ENCODE results near the gene MS4A14.
"Not testable (repeated sequence)": the region's sequence is repeated elsewhere in the genome, so short reads cannot be mapped to it uniquely, and the experiment has no call there.

MS4A14 gene

DNA sequence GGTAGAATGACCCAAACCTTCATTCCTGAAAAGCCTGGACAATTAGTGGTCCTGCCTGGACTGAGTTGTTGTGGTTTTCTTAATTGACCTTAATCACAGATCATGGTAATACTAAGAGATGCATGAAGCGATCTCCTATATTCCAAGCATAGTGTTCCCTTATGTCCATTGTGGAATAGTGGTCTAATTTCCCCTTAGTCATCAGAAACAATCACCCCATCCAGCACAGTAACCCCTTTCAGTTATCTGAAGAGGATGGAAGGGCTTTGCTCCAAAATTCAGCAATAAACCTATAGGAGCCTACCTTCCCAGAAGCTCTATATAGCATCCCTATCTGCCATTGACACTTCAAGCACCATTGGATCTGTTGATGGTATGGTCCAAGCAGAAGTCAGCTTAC is 26.4 kb downstream of the MS4A14 start:
- DNase-seq (ENCODE audit: insufficient read length, low spot score) (no peak), FAIRE-seq (no peak)
- TF ChIP-seq POLR2AphosphoS5 (IDR thresholded peaks at IDR 0.05; ENCODE audit: low read depth, low read length), result no peak
- TF ChIP-seq SPI1 (IDR thresholded peaks at IDR 0.05; ENCODE audit: low read depth, low read length), result no peak
- no peak for TF ChIP-seq PAX5 (IDR thresholded peaks at IDR 0.05; ENCODE audit: insufficient read depth, low read length, severe bottlenecking)

- FAIRE-seq, result no peak
- TF ChIP-seq POLR2AphosphoS5 (IDR thresholded peaks at IDR 0.05; ENCODE audit: low read depth, low read length), result no peak
- no peak for TF ChIP-seq SPI1 (IDR thresholded peaks at IDR 0.05; ENCODE audit: low read depth, low read length)
- no peak for TF ChIP-seq POU2F2 (IDR thresholded peaks at IDR 0.05; ENCODE audit: low read depth, low read length)
- no peak for TF ChIP-seq TAF1 (IDR thresholded peaks at IDR 0.05; ENCODE audit: low read depth, low read length)
- TF ChIP-seq PAX5 (IDR thresholded peaks at IDR 0.05; ENCODE audit: insufficient read depth, low read length, severe bottlenecking), result no peak
- TF ChIP-seq POLR2A (IDR thresholded peaks at IDR 0.05; ENCODE audit: low read depth, low read length), result no peak
- no peak for DNase-seq (ENCODE audit: insufficient read length, low spot score)
Observed at GRCh38 chr11:60428517-60428916, 32.3 kb downstream of the MS4A14 start.

DNA sequence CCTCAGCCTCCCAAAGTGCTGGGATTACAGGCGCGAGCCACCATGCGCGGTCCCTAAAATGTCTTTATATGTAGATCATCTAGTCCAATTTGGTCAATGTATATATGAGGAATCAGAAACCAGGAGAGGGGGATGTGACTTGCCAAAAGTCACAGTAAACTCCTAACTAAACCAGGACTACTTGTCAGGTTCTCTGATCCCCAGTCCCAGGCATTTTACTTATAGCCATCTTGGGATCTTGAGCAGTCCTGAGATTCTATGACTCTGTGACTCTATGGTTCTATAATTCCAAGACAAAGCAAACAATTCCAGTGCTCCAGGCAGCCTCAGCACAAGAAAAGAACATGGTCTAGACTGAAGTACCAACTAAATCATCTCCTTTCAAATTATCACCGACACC is 33.0 kb downstream of the MS4A14 start, which contains the start of gene MS4A5:
Gene MS4A5, plus strand, starts transcription at position 301 of the 400 bp plus-strand sequence. CDS start 103 bp downstream, outside the sequence.
- DNase-seq (ENCODE audit: insufficient read length, low spot score) (no peak), FAIRE-seq (no peak)
- TF ChIP-seq PAX5 (IDR thresholded peaks at IDR 0.05; ENCODE audit: insufficient read depth, low read length, severe bottlenecking), result no peak
- no peak for TF ChIP-seq TAF1 (IDR thresholded peaks at IDR 0.05; ENCODE audit: low read depth, low read length)
- no peak for TF ChIP-seq POU2F2 (IDR thresholded peaks at IDR 0.05; ENCODE audit: low read depth, low read length)
- TF ChIP-seq POLR2A (IDR thresholded peaks at IDR 0.05; ENCODE audit: low read depth, low read length), result no peak
- no peak for TF ChIP-seq SPI1 (IDR thresholded peaks at IDR 0.05; ENCODE audit: low read depth, low read length)
- TF ChIP-seq POLR2AphosphoS5 (IDR thresholded peaks at IDR 0.05; ENCODE audit: low read depth, low read length), result no peak

DNA sequence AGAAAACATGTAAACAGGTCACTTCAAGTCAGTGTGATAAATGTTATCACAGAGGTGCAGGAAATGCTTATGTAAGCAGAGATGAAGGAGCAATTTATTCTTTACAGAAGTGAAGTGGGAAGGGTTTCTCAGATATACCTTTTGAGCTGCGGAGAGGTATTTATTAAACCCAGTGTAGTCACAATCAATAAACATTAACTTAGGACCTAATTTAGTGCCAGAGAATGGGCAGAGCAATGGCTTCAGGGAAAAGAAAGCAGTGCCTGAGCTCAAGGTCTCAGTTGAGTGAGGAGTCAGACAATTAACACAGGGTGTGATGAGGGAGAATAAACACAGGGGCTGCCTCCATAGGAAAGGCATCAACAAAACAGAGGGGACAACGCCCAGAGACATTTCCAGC is 35.0 kb downstream of the MS4A14 start:
- TF ChIP-seq PAX5 (IDR thresholded peaks at IDR 0.05; ENCODE audit: insufficient read depth, low read length, severe bottlenecking) (no peak), TAF1 (IDR thresholded peaks at IDR 0.05; ENCODE audit: low read depth, low read length) (no peak), SPI1 (IDR thresholded peaks at IDR 0.05; ENCODE audit: low read depth, low read length) (no peak), POU2F2 (IDR thresholded peaks at IDR 0.05; ENCODE audit: low read depth, low read length) (no peak), POLR2AphosphoS5 (IDR thresholded peaks at IDR 0.05; ENCODE audit: low read depth, low read length) (no peak), POLR2A (IDR thresholded peaks at IDR 0.05; ENCODE audit: low read depth, low read length) (no peak)
- no peak for DNase-seq (ENCODE audit: insufficient read length, low spot score)
- FAIRE-seq, result no peak

DNA sequence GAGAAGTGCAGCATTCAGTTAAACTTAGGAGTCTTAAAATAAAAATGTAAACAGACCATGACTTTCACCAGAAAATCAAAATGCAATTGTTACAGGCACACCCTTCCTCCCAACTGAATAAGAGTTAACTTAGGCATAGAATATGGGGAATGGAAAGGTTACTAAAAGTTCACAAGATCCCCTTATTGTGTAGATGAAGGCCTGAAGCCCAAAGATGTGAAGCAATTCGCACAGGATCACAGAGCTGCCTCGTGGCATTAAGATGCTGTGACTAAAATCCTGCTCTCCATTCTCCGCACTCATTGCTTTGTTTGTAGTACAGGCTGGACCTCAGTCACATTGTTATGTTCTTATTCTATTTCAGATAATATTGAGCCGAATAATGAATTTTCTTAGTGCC is 37.1 kb downstream of the MS4A14 start:
- FAIRE-seq (peak; percentile 23), DNase-seq (ENCODE audit: insufficient read length, low spot score) (no peak)
- TF ChIP-seq POLR2A (IDR thresholded peaks at IDR 0.05; ENCODE audit: low read depth, low read length) (no peak), TAF1 (IDR thresholded peaks at IDR 0.05; ENCODE audit: low read depth, low read length) (no peak), PAX5 (IDR thresholded peaks at IDR 0.05; ENCODE audit: insufficient read depth, low read length, severe bottlenecking) (no peak), POU2F2 (IDR thresholded peaks at IDR 0.05; ENCODE audit: low read depth, low read length) (no peak), SPI1 (IDR thresholded peaks at IDR 0.05; ENCODE audit: low read depth, low read length) (no peak), POLR2AphosphoS5 (IDR thresholded peaks at IDR 0.05; ENCODE audit: low read depth, low read length) (no peak)

- peak; percentile 95 for FAIRE-seq
- DNase-seq (ENCODE audit: insufficient read length, low spot score), result no peak
- TF ChIP-seq TAF1 (IDR thresholded peaks at IDR 0.05; ENCODE audit: low read depth, low read length) (no peak), PAX5 (IDR thresholded peaks at IDR 0.05; ENCODE audit: insufficient read depth, low read length, severe bottlenecking) (no peak), POU2F2 (IDR thresholded peaks at IDR 0.05; ENCODE audit: low read depth, low read length) (no peak), POLR2AphosphoS5 (IDR thresholded peaks at IDR 0.05; ENCODE audit: low read depth, low read length) (no peak)
Observed at GRCh38 chr11:60447070-60447469, 50.8 kb downstream of the MS4A14 start.

DNA sequence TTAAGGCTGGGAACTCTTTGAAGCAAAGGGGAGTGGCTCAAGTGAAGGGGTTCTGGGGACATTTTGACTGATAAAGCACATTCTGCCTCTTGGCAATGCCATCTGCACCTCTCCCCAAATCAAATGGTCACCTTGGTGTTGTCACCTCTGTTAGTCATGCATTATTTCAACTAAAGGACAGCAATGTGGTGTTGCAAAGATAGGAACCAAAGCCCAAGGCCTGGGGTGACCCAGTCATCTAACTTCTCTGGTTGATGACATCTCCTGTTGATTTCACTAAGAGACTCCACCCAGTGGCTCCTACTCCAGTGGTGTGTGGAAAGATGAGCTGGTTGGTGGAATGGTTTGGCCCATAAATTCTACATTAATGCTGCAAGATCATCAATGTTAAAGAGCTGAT is 51.6 kb downstream of the MS4A14 start:
- DNase-seq (ENCODE audit: insufficient read length, low spot score) (no peak), FAIRE-seq (peak; percentile 58)
- TF ChIP-seq TAF1 (IDR thresholded peaks at IDR 0.05; ENCODE audit: low read depth, low read length), result no peak
- TF ChIP-seq POLR2A (IDR thresholded peaks at IDR 0.05; ENCODE audit: low read depth, low read length), result no peak
- TF ChIP-seq POU2F2 (IDR thresholded peaks at IDR 0.05; ENCODE audit: low read depth, low read length), result no peak
- no peak for TF ChIP-seq SPI1 (IDR thresholded peaks at IDR 0.05; ENCODE audit: low read depth, low read length)
- TF ChIP-seq PAX5 (IDR thresholded peaks at IDR 0.05; ENCODE audit: insufficient read depth, low read length, severe bottlenecking), result no peak
- TF ChIP-seq POLR2AphosphoS5 (IDR thresholded peaks at IDR 0.05; ENCODE audit: low read depth, low read length), result no peak

DNA sequence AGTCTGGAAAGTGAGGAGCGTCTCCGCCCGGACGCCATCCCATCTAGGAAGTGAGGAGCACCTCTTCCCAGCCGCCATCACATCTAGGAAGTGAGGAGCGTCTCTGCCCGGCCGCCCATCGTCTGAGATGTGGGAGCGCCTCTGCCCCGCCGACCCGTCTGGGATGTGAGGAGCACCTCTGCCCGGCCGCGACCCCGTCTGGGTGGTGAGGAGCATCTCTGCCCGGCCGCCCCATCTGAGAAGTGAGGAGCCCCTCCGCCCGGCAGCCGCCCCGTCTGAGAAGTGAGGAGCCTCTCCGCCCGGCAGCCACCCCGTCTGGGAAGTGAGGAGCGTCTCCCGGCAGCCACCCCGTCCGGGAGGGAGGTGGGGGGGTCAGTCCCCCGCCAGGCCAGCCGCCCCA is 54.9 kb downstream of the MS4A14 start:
- FAIRE-seq; DNase-seq (ENCODE audit: insufficient read length, low spot score): not testable (repeated sequence)

DNA sequence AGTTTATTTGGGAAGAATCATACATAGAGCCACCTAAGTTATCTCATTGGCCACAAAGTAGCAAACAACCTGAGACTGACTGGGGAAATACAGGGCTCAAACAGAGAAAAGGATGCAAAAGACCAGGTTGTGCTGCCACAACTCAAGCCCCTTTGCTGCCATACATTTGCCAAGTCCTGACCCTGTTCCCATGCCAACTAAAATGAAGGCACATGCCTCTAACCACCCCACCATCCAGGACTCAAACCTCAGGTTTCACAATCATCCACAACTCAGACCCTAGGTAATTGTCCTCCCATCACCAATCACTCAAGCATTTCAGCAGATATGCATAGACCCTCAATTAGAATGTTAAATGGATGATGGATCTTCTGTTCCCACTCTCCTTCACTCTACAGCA is 58.0 kb downstream of the MS4A14 start:
- no peak for DNase-seq (ENCODE audit: insufficient read length, low spot score)
- peak; percentile 88 for FAIRE-seq
- TF ChIP-seq POLR2A (IDR thresholded peaks at IDR 0.05; ENCODE audit: low read depth, low read length) (no peak), POU2F2 (IDR thresholded peaks at IDR 0.05; ENCODE audit: low read depth, low read length) (no peak), PAX5 (IDR thresholded peaks at IDR 0.05; ENCODE audit: insufficient read depth, low read length, severe bottlenecking) (no peak), TAF1 (IDR thresholded peaks at IDR 0.05; ENCODE audit: low read depth, low read length) (no peak), POLR2AphosphoS5 (IDR thresholded peaks at IDR 0.05; ENCODE audit: low read depth, low read length) (no peak), SPI1 (IDR thresholded peaks at IDR 0.05; ENCODE audit: low read depth, low read length) (no peak)

- DNase-seq (ENCODE audit: insufficient read length, low spot score) (peak; percentile 30), FAIRE-seq (peak; percentile 99)
- TF ChIP-seq PAX5 (IDR thresholded peaks at IDR 0.05; ENCODE audit: insufficient read depth, low read length, severe bottlenecking) (no peak), POLR2A (IDR thresholded peaks at IDR 0.05; ENCODE audit: low read depth, low read length) (peak; percentile 96), SPI1 (IDR thresholded peaks at IDR 0.05; ENCODE audit: low read depth, low read length) (peak; percentile 97), TAF1 (IDR thresholded peaks at IDR 0.05; ENCODE audit: low read depth, low read length) (peak; percentile 76; the same call in 1 of the 2 replicates), POU2F2 (IDR thresholded peaks at IDR 0.05; ENCODE audit: low read depth, low read length) (no peak; the same call in 1 of the 2 replicates), POLR2AphosphoS5 (IDR thresholded peaks at IDR 0.05; ENCODE audit: low read depth, low read length) (peak; percentile 93)
Observed at GRCh38 chr11:60455531-60456042, 59.3 kb downstream of the MS4A14 start, which contains the start of gene MS4A1. Gene MS4A1, plus strand, starts transcription at chr11:60455847. Its CDS starts 6,528 bp downstream, at chr11:60462375.
